Measurements from ENCODE around the gene PHLDB1. TPM values are rescaled to one million over a fixed set of nuclear protein-coding genes. Genes with fewer than 3 reads are reported as not detected.
A peak's percentile ranks its signal among the peaks of the same experiment; 100 is the strongest.

The PHLDB1 gene
- total RNA-seq, 1 donor from 2014 or later = 2.2 TPM

DNA sequence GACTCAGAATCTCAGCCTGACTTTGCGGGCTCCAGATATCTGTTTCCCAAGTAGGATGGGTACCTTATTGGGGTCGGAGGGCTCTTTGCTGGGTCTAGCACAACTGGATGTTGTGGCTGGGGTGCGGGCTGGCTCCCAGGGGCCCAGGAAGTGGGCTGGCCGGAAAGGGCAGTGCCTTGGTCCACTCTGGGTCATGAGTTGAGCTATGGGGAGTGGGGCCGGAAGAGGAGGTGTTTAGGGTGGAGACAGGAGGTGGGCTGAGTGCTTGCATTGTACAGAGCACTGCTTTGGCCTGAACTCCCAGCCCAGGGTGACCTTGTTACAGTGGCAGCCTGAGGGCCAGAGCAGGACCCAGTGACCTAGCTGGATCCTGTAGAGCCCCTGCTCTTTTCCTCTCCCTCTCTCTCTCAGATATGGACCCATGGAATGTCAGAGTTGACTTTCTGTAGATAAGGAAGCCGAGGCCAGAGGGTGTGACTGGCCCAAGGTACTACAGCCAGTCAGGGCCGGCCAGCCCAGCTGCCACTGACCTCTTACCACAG lies 13.2 kb downstream of the PHLDB1 start:
- Mint-ChIP-seq H3K27ac (no peak overlapping the region), H3K4me3 (ENCODE audit: low read depth) (peak overlapping the region; percentile 63), H3K36me3 (ENCODE audit: low read depth) (no peaks in the 10 kb centered on the region), H3K27me3 (ENCODE audit: low read depth) (peaks cover 12% of the 10 kb centered on the region), H3K9me3 (no peaks in the 10 kb centered on the region), H3K4me1 (ENCODE audit: low read depth) (peaks cover 8% of the 10 kb centered on the region)
- intact Hi-C loops (cut with micrococcal nuclease) = no loop called here
- DNase-seq (ENCODE audit: low spot score) = no peak

DNA sequence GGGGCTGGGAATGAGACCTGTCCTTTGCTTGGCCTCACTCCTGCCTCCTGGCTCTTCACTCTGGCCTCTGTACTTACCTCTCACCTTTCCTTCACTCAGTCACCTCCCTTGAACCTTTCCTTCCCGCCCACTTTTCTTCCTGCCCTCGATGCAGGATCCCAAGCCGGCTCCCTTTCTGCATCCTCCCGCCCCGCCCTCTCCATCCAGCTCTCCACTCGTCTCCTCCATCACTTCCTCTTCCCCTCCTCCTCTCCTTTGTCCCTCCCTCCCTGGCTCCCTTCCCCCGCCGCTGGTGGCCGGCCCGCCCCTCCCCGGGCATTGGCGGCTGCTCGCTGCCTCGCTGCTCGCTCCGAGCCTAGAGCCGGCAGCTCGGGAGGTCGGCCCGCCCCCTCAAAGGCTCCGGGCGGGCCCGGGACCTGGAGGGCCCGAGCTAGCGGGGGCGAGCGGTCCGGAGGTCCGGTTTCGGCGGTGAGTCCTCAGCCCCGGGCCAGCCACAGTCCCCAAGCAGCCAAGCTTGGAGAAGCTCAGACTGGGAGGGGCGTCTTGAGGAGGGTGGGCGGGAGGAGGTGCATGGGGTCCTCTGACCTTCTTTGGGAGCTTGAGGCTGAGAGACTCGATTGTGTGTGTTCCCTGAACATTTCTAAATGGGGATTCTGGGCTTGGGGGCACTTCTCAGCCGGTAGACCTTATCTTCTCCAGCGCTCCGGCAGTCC lies 13.8 kb downstream of the PHLDB1 start:
- no peaks in the 10 kb centered on the region for H3K36me3 Mint-ChIP-seq (ENCODE audit: low read depth)
- no peak overlapping the region for H3K27ac Mint-ChIP-seq
- peaks cover 12% of the 10 kb centered on the region for H3K27me3 Mint-ChIP-seq (ENCODE audit: low read depth)
- intact Hi-C loops (cut with micrococcal nuclease) = no loop called here
- H3K9me3 Mint-ChIP-seq = no peaks in the 10 kb centered on the region
- peaks cover 8% of the 10 kb centered on the region for H3K4me1 Mint-ChIP-seq (ENCODE audit: low read depth)
- H3K4me3 Mint-ChIP-seq (ENCODE audit: low read depth) = peak overlapping the region; percentile 63
- no peak for DNase-seq (ENCODE audit: low spot score)

DNA sequence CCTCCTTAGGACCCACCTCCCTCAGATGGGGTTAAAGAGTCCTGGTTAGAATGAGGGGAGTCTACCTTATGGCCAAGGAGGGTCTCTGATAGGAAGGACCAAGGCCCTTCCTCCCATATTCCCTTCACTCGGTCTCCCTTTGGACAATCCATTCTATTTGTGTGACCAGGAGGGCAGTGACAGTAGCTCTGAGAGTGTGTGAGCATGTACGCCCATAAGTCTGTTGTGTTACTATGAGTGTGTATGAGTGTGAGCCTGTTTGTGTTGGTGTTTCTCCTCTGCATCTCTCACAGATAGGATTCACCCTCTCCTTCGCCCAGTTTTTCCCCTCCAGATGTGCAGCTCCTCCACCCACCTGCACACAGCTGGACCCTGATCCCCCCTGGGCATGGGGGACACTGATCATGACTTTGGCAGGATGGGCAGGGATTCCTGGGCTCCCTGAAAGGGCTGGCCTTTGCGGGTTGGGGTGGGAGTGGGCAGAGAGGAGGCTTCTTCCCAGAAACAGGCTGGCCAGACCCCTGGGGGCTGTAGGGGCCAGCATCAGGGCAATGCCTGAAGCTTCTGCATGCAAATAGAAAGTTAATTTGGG lies 14.5 kb downstream of the PHLDB1 start:
- Mint-ChIP-seq H3K4me1 (ENCODE audit: low read depth) (peaks cover 8% of the 10 kb centered on the region), H3K9me3 (no peaks in the 10 kb centered on the region), H3K27ac (no peak overlapping the region), H3K36me3 (ENCODE audit: low read depth) (no peaks in the 10 kb centered on the region), H3K4me3 (ENCODE audit: low read depth) (no peak overlapping the region), H3K27me3 (ENCODE audit: low read depth) (peaks cover 12% of the 10 kb centered on the region)
- intact Hi-C loops (cut with micrococcal nuclease) = no loop called here
- no peak for DNase-seq (ENCODE audit: low spot score)

DNA sequence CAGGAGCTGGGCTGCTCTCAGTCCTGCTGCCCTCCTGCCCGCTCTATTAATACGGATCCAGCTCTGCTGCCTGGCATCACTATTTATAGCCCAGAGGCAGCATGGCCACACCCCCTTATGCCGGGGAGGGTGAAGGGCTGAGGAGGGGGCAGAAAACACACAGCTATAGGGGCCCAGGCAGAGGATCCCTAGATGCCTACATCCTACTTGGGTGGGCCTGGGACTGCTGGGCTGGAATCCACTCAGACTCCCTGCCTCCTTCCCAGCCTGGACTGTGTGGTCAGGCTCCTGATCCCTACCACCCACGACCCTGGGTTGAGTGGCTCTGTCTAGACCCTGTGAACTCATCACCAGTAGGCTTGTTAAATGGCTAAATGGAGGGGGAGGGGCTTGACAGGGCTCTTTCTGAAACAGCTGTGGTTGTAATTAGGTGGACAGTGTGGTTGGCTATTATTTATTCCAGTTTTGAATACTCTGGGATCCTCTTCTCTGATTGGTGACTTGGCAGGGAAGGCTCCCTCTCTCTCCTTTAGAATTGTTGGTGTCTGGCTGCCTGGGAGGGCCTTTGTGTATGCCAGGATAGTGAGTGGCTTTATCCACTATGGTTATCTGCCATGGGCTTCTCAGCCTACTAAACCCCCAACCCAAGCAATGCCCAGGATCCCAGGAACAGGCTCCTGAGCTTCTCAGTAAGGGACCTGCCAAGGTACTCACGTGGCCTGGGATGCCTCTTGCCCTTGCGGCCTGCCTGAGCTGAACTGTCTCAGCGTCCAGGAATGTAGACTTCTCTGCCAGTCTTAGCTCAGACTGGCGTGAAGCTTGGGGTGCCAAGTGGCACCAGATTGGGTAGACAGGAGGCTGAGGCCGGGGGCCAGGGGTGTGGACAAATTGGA lies 15.2 kb downstream of the PHLDB1 start:
- no peak overlapping the region for H3K4me3 Mint-ChIP-seq (ENCODE audit: low read depth)
- H3K9me3 Mint-ChIP-seq = no peaks in the 10 kb centered on the region
- H3K36me3 Mint-ChIP-seq (ENCODE audit: low read depth) = no peaks in the 10 kb centered on the region
- H3K27ac Mint-ChIP-seq = no peak overlapping the region
- peaks cover 12% of the 10 kb centered on the region for H3K27me3 Mint-ChIP-seq (ENCODE audit: low read depth)
- intact Hi-C loops (cut with micrococcal nuclease) = no loop called here
- DNase-seq (ENCODE audit: low spot score) = no peak
- peaks cover 8% of the 10 kb centered on the region for H3K4me1 Mint-ChIP-seq (ENCODE audit: low read depth)

DNA sequence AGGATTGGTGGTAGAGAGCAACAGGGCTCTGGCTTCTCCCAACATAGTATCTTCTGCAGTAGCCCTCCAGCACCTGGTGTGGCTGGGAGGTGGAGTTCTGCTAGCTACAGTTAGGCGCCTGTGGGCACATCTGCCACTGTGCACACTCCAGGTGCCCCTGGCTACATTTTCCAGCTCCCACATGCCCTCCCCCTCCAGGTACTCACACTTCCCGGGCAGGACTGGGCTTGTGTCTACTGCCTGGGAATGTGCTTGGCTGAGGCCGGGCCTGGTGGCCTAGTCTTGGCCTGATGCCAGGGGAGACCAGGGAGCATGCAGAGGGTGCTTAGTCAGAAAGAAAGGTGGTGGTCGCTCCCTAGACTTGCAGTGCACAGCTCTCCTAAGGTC lies 15.8 kb downstream of the PHLDB1 start:
- Mint-ChIP-seq H3K27me3 (ENCODE audit: low read depth) (peaks cover 12% of the 10 kb centered on the region), H3K36me3 (ENCODE audit: low read depth) (no peaks in the 10 kb centered on the region), H3K4me1 (ENCODE audit: low read depth) (peaks cover 8% of the 10 kb centered on the region), H3K9me3 (no peaks in the 10 kb centered on the region), H3K4me3 (ENCODE audit: low read depth) (no peak overlapping the region), H3K27ac (no peak overlapping the region)
- no peak for DNase-seq (ENCODE audit: low spot score)
- intact Hi-C loops (cut with micrococcal nuclease) = no loop called here

DNA sequence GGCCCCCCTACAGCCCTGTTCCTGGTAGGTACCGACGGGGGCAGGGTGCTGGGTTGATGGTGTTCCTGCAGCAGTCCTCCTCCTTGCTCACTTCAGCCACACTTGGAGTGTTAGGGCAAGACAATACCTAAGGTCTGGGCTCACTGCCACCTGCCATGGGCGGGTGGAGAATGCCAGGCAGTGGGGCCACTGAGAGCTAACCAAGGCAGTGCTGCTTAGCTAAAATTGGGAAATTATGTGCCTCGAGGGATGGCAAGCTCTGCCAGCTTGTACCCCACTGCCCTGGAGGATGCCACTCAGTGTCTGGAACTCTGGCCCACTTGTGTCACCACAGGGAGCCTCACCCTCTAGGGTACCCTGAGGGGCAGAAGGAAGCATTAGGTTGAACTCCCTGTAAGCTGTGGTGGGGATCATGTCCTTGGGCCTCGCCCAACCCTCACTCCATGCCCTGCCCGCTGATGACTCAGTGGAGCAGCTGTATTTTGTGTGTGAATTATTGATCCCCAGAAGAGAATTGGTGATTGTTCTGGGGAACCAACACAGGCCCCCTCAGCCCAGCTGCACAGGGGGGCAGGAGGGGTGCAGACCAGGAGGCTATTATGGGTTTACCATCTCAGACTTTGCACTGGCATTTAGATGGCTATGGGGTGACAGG lies 17.7 kb downstream of the PHLDB1 start:
- peaks cover 3% of the 10 kb centered on the region for H3K4me1 Mint-ChIP-seq (ENCODE audit: low read depth)
- DNase-seq (ENCODE audit: low spot score) = no peak
- H3K9me3 Mint-ChIP-seq = no peaks in the 10 kb centered on the region
- no peak overlapping the region for H3K4me3 Mint-ChIP-seq (ENCODE audit: low read depth)
- no peaks in the 10 kb centered on the region for H3K36me3 Mint-ChIP-seq (ENCODE audit: low read depth)
- intact Hi-C loops (cut with micrococcal nuclease) = no loop called here
- H3K27ac Mint-ChIP-seq = no peak overlapping the region
- peaks cover 9% of the 10 kb centered on the region for H3K27me3 Mint-ChIP-seq (ENCODE audit: low read depth)

DNA sequence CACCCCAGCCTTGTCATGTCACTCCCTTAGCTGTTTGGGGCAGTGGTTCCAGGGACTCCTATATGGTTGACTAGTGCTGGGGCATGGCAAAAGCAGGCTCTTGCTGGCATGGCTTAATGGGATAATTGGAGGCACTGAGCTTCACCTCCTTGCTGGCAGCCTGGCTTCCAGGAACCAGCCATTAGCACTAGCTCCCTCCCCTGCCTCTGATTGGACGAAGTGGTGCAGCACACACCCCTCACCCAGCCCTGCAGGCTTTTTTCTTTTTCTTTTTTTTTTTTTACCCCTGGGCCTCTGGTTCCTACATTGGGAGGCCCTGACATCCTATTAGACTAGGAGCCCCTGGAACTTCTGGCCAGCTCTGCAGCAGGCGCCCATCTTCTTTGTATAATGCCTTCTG lies 18.6 kb downstream of the PHLDB1 start:
- H3K27ac Mint-ChIP-seq = no peak overlapping the region
- intact Hi-C loops (cut with micrococcal nuclease) = no loop called here
- DNase-seq (ENCODE audit: low spot score) = no peak
- H3K4me3 Mint-ChIP-seq (ENCODE audit: low read depth) = no peak overlapping the region
- no peaks in the 10 kb centered on the region for H3K9me3 Mint-ChIP-seq
- peaks cover 7% of the 10 kb centered on the region for H3K27me3 Mint-ChIP-seq (ENCODE audit: low read depth)
- H3K36me3 Mint-ChIP-seq (ENCODE audit: low read depth) = no peaks in the 10 kb centered on the region
- H3K4me1 Mint-ChIP-seq (ENCODE audit: low read depth) = peaks cover 1% of the 10 kb centered on the region

DNA sequence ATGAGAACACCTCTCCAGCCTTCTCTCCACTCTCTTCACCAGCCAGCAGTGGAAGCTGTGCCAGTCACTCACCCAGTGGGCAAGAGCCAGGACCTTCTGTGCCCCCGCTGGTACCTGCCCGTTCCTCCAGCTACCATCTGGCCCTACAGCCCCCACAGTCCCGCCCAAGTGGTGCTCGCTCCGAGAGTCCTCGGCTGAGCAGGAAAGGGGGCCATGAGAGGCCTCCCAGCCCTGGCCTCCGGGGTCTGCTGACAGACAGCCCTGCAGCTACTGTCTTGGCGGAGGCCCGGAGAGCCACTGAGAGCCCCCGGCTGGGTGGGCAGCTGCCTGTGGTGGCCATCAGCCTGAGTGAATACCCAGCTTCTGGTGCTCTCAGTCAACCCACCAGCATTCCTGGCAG lies 20.2 kb downstream of the PHLDB1 start:
- no peaks in the 10 kb centered on the region for H3K36me3 Mint-ChIP-seq (ENCODE audit: low read depth)
- no peak overlapping the region for H3K27ac Mint-ChIP-seq
- H3K27me3 Mint-ChIP-seq (ENCODE audit: low read depth) = no peaks in the 10 kb centered on the region
- no peaks in the 10 kb centered on the region for H3K4me1 Mint-ChIP-seq (ENCODE audit: low read depth)
- no peak overlapping the region for H3K4me3 Mint-ChIP-seq (ENCODE audit: low read depth)
- no peak for DNase-seq (ENCODE audit: low spot score)
- intact Hi-C loops (cut with micrococcal nuclease) = no loop called here
- no peaks in the 10 kb centered on the region for H3K9me3 Mint-ChIP-seq

DNA sequence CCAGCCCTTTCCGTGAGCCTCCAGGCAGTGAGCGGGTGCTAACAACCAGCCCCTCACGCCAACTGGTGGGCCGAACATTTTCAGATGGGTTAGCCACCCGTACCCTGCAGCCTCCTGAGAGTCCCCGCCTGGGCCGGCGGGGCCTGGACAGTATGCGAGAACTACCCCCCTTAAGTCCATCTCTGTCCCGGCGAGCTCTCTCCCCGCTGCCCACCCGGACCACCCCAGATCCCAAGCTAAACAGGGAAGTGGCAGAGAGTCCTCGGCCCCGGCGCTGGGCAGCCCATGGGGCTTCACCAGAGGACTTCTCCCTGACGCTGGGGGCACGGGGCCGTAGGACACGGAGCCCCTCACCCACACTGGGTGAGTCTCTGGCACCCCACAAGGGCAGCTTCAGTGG lies 20.6 kb downstream of the PHLDB1 start:
- intact Hi-C loops (cut with micrococcal nuclease) = no loop called here
- Mint-ChIP-seq H3K27ac (no peak overlapping the region), H3K9me3 (no peaks in the 10 kb centered on the region), H3K36me3 (ENCODE audit: low read depth) (no peaks in the 10 kb centered on the region), H3K27me3 (ENCODE audit: low read depth) (peaks cover 3% of the 10 kb centered on the region), H3K4me1 (ENCODE audit: low read depth) (no peaks in the 10 kb centered on the region), H3K4me3 (ENCODE audit: low read depth) (no peak overlapping the region)
- no peak for DNase-seq (ENCODE audit: low spot score)

DNA sequence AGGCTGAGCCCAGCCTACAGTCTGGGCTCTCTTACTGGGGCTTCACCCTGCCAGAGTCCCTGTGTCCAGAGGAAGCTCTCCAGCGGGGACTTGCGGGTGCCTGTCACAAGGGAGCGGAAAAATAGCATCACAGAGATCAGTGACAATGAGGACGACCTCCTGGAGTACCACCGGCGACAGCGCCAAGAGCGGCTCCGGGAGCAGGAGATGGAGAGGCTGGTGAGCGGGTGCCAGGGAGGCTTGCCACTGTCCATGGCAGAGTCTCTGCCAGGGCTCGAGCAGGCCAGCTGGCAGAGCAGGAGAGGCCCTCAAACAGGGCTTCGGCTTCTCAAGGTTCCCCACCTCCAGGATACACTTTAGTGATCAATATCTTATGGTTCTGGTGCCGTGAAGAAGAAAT lies 21.0 kb downstream of the PHLDB1 start:
- Mint-ChIP-seq H3K4me3 (ENCODE audit: low read depth) (no peak overlapping the region), H3K9me3 (no peaks in the 10 kb centered on the region), H3K27ac (no peak overlapping the region), H3K36me3 (ENCODE audit: low read depth) (no peaks in the 10 kb centered on the region), H3K4me1 (ENCODE audit: low read depth) (no peaks in the 10 kb centered on the region), H3K27me3 (ENCODE audit: low read depth) (peaks cover 3% of the 10 kb centered on the region)
- intact Hi-C loops (cut with micrococcal nuclease) = no loop called here
- no peak for DNase-seq (ENCODE audit: low spot score)

DNA sequence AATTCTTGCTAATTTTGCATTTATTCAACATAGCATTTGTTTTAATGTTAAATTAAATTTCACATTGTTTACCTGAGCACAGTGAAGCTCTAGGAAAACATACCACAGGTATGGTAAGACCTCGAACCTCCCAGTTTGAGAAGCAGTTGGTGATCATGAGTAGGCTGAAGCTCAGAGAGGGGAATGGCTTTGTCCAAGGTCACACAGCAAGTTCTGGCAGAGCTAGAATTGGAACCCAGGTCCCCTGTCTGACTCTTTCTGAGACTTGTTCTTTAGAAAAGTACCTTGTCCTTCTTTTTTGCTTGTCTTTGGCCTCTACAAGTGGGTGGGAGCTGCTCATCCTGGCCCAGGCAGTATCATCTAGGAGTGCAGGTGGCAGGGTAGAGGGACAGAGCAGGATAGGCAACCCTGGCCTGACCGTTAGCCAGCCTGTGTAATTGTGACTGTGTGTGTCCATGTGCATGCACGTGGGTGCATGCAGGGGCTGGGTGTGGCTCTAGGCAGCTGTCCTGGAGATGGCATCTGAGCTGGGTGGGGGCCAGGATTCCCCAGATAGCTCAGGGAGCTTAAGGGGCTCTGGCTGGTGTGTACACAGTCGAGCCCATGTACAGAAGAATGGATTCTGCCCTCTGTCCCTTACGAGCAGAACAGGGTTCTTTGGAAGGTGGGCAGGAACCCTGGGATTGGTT lies 21.6 kb downstream of the PHLDB1 start:
- Mint-ChIP-seq H3K27me3 (ENCODE audit: low read depth) (peaks cover 3% of the 10 kb centered on the region), H3K27ac (no peak overlapping the region), H3K36me3 (ENCODE audit: low read depth) (no peaks in the 10 kb centered on the region), H3K4me3 (ENCODE audit: low read depth) (no peak overlapping the region), H3K4me1 (ENCODE audit: low read depth) (peaks cover 3% of the 10 kb centered on the region), H3K9me3 (no peaks in the 10 kb centered on the region)
- intact Hi-C loops (cut with micrococcal nuclease) = no loop called here
- DNase-seq (ENCODE audit: low spot score) = no peak
